Measurements from ENCODE around the gene FAM90A26. TPM values are rescaled to one million over a fixed set of nuclear protein-coding genes. Genes with fewer than 3 reads are reported as not detected.
"Not testable (repeated sequence)": the region's sequence is repeated elsewhere in the genome, so short reads cannot be mapped to it uniquely, and the experiment has no call there.

FAM90A26 gene
- total and polyA plus RNA-seq, 2 donors = 0.02 TPM; not detected in 1

DNA sequence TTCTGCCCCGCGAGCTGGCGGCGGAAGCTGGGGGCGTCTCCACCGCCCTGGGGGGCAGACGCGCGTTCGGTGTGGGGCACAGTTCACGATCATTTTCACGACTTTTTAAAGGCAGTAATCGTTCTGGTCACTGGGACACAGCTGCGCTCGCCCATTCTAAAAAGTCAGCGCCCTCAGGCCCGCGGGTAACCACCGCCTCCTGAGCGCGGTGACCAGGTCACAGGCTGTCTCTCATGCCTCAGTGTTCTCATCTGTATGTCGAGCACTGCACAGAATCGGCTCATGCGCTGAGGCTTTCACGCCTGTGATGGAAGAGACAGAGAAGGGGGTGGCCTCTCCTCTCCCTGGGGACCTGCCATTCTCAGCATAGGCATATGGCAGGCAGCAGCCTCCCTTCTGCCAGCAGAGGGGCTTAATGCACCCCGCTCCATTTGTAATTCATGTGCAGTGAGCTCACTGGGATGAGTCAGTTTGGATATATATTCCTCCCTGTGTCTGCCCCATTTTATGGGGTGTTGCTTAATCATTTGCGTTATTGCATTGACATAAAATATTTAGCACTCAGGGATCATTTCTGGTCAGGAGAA is 16.5 kb upstream of the FAM90A26 start:
- DNase-seq (ENCODE audit: low read depth in 6 of 9, low spot score in 9 of 9) = peak in 2 of 9 donors; percentile 4 to 13
- 6% methylated on average over 27 of the region's 27 CpGs for WGBS
- Histone ChIP-seq H3K4me3 (ENCODE audit: low read length in 2 of 2) (peak overlapping the region; percentile 60 to 64), H3K27ac (ENCODE audit: low read depth in 1 of 2, low read length in 1 of 2) (peak overlapping the region in 1 of 2 donors; percentile 80)
- H3K9me3 ChIP-seq (ENCODE audit: control insufficient read depth in 2 of 2, insufficient read depth in 1 of 2, low read length in 1 of 2); H3K27me3 ChIP-seq (ENCODE audit: control insufficient read depth in 2 of 2, insufficient read depth in 1 of 2, low read length in 1 of 2); H3K36me3 ChIP-seq (ENCODE audit: control insufficient read depth in 2 of 2, insufficient read depth in 2 of 2, low read length in 1 of 2); H3K4me1 ChIP-seq (ENCODE audit: control insufficient read depth in 2 of 2, insufficient read depth in 2 of 2, low read length in 2 of 2): not testable (repeated sequence)

DNA sequence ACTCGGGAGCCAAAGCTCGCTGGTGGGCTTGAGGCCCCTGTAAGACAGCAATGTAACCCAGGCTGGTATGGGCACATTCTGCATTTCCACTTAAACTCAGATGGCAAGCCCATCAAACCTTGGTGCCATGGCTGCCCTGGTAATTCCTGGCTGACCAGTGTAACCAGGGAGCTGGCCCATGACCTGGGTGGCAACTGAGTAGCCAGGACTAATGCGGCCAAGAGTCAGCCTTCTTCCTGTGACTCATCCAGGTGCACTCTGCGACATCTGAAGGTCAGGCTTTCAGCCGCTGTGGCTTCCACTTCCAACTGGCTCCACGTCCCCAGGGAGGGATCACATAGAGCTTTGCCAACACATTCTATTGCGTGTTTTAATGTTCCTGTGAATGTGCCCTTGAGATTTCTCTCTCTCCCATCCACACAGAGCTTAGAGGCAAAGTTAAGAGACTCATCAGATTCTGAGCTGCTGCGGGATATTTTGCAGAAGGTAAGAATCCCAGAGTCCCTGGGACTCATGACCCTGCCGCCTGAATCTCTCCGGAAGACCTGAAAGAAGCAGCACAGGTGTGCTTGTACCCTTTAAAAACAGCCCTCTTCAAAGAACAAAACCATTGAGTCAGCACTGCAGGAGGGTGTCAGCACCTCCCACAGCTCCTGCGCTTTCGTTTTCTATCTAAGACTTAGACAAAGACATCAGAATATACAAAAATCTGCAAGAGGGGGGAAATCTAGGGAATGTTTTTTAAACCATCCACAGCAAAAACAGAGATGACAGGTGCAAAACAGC is 14.9 kb upstream of the FAM90A26 start:
- not testable (repeated sequence) for H3K9me3 ChIP-seq (ENCODE audit: control insufficient read depth in 2 of 2, insufficient read depth in 1 of 2, low read length in 1 of 2); H3K36me3 ChIP-seq (ENCODE audit: control insufficient read depth in 2 of 2, insufficient read depth in 2 of 2, low read length in 1 of 2); DNase-seq (ENCODE audit: low read depth in 6 of 9, low spot score in 9 of 9); H3K27ac ChIP-seq (ENCODE audit: low read depth in 1 of 2, low read length in 1 of 2); H3K27me3 ChIP-seq (ENCODE audit: control insufficient read depth in 2 of 2, insufficient read depth in 1 of 2, low read length in 1 of 2); H3K4me3 ChIP-seq (ENCODE audit: low read length in 2 of 2); H3K4me1 ChIP-seq (ENCODE audit: control insufficient read depth in 2 of 2, insufficient read depth in 2 of 2, low read length in 2 of 2)
- WGBS = 91% methylated on average over 12 of the region's 12 CpGs

DNA sequence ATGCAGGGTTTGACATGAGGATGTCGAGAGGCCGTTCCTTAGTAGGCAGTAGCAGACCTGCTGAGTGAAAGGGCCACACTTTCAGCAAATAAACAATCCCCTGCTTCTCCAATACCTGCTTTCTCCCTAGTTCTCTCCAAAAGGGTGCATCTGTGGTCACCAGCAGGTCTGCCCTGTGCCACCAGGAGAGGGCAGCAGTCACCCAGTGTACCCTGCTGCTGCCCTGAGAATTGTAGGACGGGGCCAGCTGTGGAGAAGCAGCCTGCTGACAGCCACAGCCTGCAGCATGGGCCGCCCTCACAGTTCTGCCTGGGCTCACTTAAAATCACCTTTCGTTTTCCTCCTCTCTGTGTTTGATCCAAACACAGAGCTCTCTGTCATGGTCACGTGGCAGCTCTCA is 11.8 kb upstream of the FAM90A26 start:
- peak in 1 of 9 donors; percentile 13 for DNase-seq (ENCODE audit: low read depth in 6 of 9, low spot score in 9 of 9)
- not testable (repeated sequence) for H3K27ac ChIP-seq (ENCODE audit: low read depth in 1 of 2, low read length in 1 of 2); H3K4me1 ChIP-seq (ENCODE audit: control insufficient read depth in 2 of 2, insufficient read depth in 2 of 2, low read length in 2 of 2); H3K27me3 ChIP-seq (ENCODE audit: control insufficient read depth in 2 of 2, insufficient read depth in 1 of 2, low read length in 1 of 2); H3K4me3 ChIP-seq (ENCODE audit: low read length in 2 of 2); H3K9me3 ChIP-seq (ENCODE audit: control insufficient read depth in 2 of 2, insufficient read depth in 1 of 2, low read length in 1 of 2); H3K36me3 ChIP-seq (ENCODE audit: control insufficient read depth in 2 of 2, insufficient read depth in 2 of 2, low read length in 1 of 2)
- WGBS = 43% methylated on average over 6 of the region's 6 CpGs

DNA sequence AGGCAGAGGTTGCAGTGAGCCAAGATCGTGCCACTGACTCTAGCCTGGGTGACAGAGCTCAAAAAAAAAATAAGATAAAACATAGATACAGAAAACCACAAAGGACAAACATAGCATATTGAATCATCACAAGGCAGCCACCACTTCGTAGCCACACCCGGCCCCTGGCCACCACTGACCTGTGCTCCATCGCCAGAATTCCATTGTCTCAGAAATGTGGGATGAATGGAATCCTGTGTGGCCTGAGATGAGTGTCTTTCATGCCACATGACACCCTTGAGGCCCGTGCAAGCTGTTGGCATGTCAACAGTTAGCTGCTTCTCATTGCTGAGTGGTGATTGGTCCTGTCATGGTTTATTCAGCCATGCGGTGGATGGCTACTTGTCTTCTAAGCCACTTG is 10.2 kb upstream of the FAM90A26 start:
- not testable (repeated sequence) for H3K27me3 ChIP-seq (ENCODE audit: control insufficient read depth in 2 of 2, insufficient read depth in 1 of 2, low read length in 1 of 2); H3K4me3 ChIP-seq (ENCODE audit: low read length in 2 of 2); H3K36me3 ChIP-seq (ENCODE audit: control insufficient read depth in 2 of 2, insufficient read depth in 2 of 2, low read length in 1 of 2); H3K9me3 ChIP-seq (ENCODE audit: control insufficient read depth in 2 of 2, insufficient read depth in 1 of 2, low read length in 1 of 2); DNase-seq (ENCODE audit: low read depth in 6 of 9, low spot score in 9 of 9); H3K27ac ChIP-seq (ENCODE audit: low read depth in 1 of 2, low read length in 1 of 2); H3K4me1 ChIP-seq (ENCODE audit: control insufficient read depth in 2 of 2, insufficient read depth in 2 of 2, low read length in 2 of 2)
- WGBS = 93% methylated on average over 6 of the region's 6 CpGs

DNA sequence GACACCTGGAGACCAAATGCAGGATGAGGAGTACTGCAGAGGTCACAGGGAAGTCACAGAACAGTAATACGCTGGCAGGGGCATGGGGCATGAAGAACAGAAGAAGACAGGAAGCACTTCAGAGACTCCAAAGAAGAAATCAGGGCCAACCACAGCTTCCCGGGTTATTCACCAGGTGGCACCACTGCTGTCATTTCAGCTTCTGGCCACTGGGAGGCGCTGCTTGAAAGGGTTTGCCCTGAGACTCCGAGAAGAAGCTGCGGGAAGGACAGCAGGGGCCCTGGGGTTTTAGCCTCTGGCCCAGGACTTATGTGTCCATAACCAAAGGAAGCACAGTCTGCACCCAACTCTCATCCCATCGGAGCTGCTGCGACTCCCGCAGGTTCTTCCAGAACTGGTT is 4.2 kb upstream of the FAM90A26 start:
- H3K4me3 ChIP-seq (ENCODE audit: low read length in 2 of 2); H3K36me3 ChIP-seq (ENCODE audit: control insufficient read depth in 2 of 2, insufficient read depth in 2 of 2, low read length in 1 of 2); H3K27ac ChIP-seq (ENCODE audit: low read depth in 1 of 2, low read length in 1 of 2); H3K27me3 ChIP-seq (ENCODE audit: control insufficient read depth in 2 of 2, insufficient read depth in 1 of 2, low read length in 1 of 2); H3K9me3 ChIP-seq (ENCODE audit: control insufficient read depth in 2 of 2, insufficient read depth in 1 of 2, low read length in 1 of 2); H3K4me1 ChIP-seq (ENCODE audit: control insufficient read depth in 2 of 2, insufficient read depth in 2 of 2, low read length in 2 of 2): not testable (repeated sequence)
- DNase-seq (ENCODE audit: low read depth in 6 of 9, low spot score in 9 of 9) = peak in 1 of 9 donors; percentile 19
- 11% methylated on average over 8 of the region's 8 CpGs for WGBS

DNA sequence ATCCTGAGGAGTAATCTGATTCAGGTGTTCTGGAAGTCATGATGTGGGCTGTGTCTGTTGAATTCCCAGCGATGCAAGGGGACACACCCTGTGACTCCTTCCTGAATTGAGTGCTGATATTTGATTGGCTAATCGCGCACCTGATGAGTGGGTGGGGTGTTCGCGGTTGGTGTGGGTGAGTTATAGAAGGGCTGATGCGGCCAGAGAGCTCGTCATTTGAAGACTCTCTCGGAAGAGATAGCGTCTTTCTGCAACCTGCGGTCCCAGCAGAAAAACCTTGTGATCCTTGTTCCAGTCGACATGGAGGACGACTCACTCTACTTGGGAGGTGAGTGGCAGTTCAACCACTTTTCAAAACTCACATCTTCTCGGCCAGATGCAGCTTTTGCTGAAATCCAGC is 40.1 kb downstream of the FAM90A26 start, which contains the start of gene USP17L10:
Gene USP17L10 (plus strand): TSS at position 301 of the 400 bp plus-strand sequence. CDS start 0 bp downstream, at position 301.
- not testable (repeated sequence) for DNase-seq (ENCODE audit: low read depth in 6 of 9, low spot score in 9 of 9); H3K9me3 ChIP-seq (ENCODE audit: control insufficient read depth in 2 of 2, insufficient read depth in 1 of 2, low read length in 1 of 2); H3K4me1 ChIP-seq (ENCODE audit: control insufficient read depth in 2 of 2, insufficient read depth in 2 of 2, low read length in 2 of 2); H3K36me3 ChIP-seq (ENCODE audit: control insufficient read depth in 2 of 2, insufficient read depth in 2 of 2, low read length in 1 of 2); H3K27me3 ChIP-seq (ENCODE audit: control insufficient read depth in 2 of 2, insufficient read depth in 1 of 2, low read length in 1 of 2); H3K4me3 ChIP-seq (ENCODE audit: low read length in 2 of 2); H3K27ac ChIP-seq (ENCODE audit: low read depth in 1 of 2, low read length in 1 of 2)
- no CpG with 5 or more reads among the region's 13 CpGs for WGBS

DNA sequence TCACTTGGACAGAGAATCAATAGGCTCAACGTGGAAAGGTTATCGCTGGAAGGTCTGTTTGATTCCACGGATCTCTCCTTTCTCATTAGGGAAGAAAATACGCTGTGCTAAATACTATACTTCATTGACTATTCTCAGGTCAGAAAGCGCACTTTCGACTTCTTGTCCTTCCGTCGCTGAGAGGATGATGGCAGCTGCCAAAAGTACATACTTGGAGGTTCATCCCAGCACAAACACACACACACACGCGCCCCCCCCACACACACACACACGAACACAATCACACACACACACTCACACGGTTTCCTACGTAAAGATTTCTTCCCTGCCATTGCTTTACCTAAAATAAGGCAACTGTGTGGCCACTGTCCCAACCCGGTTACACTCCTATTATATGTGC is 44.5 kb downstream of the FAM90A26 start:
- H3K9me3 ChIP-seq (ENCODE audit: control insufficient read depth in 2 of 2, insufficient read depth in 1 of 2, low read length in 1 of 2); H3K4me3 ChIP-seq (ENCODE audit: low read length in 2 of 2); H3K36me3 ChIP-seq (ENCODE audit: control insufficient read depth in 2 of 2, insufficient read depth in 2 of 2, low read length in 1 of 2); H3K27me3 ChIP-seq (ENCODE audit: control insufficient read depth in 2 of 2, insufficient read depth in 1 of 2, low read length in 1 of 2); H3K4me1 ChIP-seq (ENCODE audit: control insufficient read depth in 2 of 2, insufficient read depth in 2 of 2, low read length in 2 of 2); H3K27ac ChIP-seq (ENCODE audit: low read depth in 1 of 2, low read length in 1 of 2); DNase-seq (ENCODE audit: low read depth in 6 of 9, low spot score in 9 of 9): not testable (repeated sequence)
- 84% methylated on average over 11 of the region's 14 CpGs for WGBS

DNA sequence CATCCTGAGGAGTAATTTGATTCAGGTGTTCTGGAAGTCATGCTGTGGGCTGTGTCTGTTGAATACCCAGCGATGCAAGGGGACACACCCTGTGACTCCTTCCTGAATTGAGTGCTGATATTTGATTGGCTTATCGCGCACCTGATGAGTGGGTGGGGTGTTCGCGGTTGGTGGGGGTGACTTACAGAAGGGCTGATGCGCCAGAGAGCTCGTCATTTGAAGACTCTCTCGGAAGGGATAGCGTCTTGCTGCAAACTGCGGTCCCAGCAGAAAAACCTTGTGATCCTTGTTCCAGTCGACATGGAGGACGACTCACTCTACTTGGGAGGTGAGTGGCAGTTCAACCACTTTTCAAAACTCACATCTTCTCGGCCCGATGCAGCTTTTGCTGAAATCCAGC is 44.9 kb downstream of the FAM90A26 start, which contains the start of gene USP17L11:
Gene USP17L11 (plus strand): TSS at position 301 of the 400 bp plus-strand sequence. CDS start 0 bp downstream, at position 301.
- H3K9me3 ChIP-seq (ENCODE audit: control insufficient read depth in 2 of 2, insufficient read depth in 1 of 2, low read length in 1 of 2); H3K4me1 ChIP-seq (ENCODE audit: control insufficient read depth in 2 of 2, insufficient read depth in 2 of 2, low read length in 2 of 2); DNase-seq (ENCODE audit: low read depth in 6 of 9, low spot score in 9 of 9); H3K27ac ChIP-seq (ENCODE audit: low read depth in 1 of 2, low read length in 1 of 2); H3K36me3 ChIP-seq (ENCODE audit: control insufficient read depth in 2 of 2, insufficient read depth in 2 of 2, low read length in 1 of 2); H3K4me3 ChIP-seq (ENCODE audit: low read length in 2 of 2); H3K27me3 ChIP-seq (ENCODE audit: control insufficient read depth in 2 of 2, insufficient read depth in 1 of 2, low read length in 1 of 2): not testable (repeated sequence)
- no CpG with 5 or more reads among the region's 14 CpGs for WGBS

DNA sequence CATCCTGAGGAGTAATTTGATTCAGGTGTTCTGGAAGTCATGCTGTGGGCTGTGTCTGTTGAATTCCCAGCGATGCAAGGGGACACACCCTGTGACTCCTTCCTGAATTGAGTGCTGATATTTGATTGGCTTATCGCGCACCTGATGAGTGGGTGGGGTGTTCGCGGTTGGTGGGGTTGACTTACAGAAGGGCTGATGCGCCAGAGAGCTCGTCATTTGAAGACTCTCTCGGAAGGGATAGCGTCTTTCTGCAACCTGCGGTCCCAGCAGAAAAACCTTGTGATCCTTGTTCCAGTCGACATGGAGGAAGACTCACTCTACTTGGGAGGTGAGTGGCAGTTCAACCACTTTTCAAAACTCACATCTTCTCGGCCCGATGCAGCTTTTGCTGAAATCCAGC is 49.6 kb downstream of the FAM90A26 start, which contains the start of gene USP17L12:
Gene USP17L12 (plus strand): TSS at position 301 of the 400 bp plus-strand sequence. CDS start 0 bp downstream, at position 301.
- not testable (repeated sequence) for H3K27ac ChIP-seq (ENCODE audit: low read depth in 1 of 2, low read length in 1 of 2); H3K4me1 ChIP-seq (ENCODE audit: control insufficient read depth in 2 of 2, insufficient read depth in 2 of 2, low read length in 2 of 2); DNase-seq (ENCODE audit: low read depth in 6 of 9, low spot score in 9 of 9); H3K4me3 ChIP-seq (ENCODE audit: low read length in 2 of 2); H3K27me3 ChIP-seq (ENCODE audit: control insufficient read depth in 2 of 2, insufficient read depth in 1 of 2, low read length in 1 of 2); H3K9me3 ChIP-seq (ENCODE audit: control insufficient read depth in 2 of 2, insufficient read depth in 1 of 2, low read length in 1 of 2); H3K36me3 ChIP-seq (ENCODE audit: control insufficient read depth in 2 of 2, insufficient read depth in 2 of 2, low read length in 1 of 2)
- no CpG with 5 or more reads among the region's 13 CpGs for WGBS

All from thymus (tissue), 11 donors.